Measurements from ENCODE around the gene MTFR1L.

Gene MTFR1L

GRCh38 chr1:25814549-25815087, 5.1 kb upstream of the MTFR1L start:
- intact Hi-C loops (cut with DNase I; ENCODE audit: low total_unique reads), result loop anchor here (5.0 kb wide), 2 partner anchors 207 to 412 kb away; no protein-coding TSS in a partner anchor
- no peak for TF ChIP-seq CTCF (IDR thresholded peaks at IDR 0.05)
- H3K27me3 ChIP-seq, result no peaks in the 10 kb centered on the region
- H3K9me3 ChIP-seq, result no peaks in the 10 kb centered on the region
- peaks cover 23 to 68% (median 56%) of the 10 kb centered on the region in 3 donors for H3K36me3 ChIP-seq
- no peak for DNase-seq
- H3K4me3 ChIP-seq, result no peak overlapping the region
- H3K27ac ChIP-seq, result no peak overlapping the region
- H3K4me1 ChIP-seq, result peaks cover 0 to 29% (median 23%) of the 10 kb centered on the region in 4 donors

- TF ChIP-seq CTCF (IDR thresholded peaks at IDR 0.05), result no peak
- Histone ChIP-seq H3K4me1 (peaks cover 0 to 22% (median 21%) of the 10 kb centered on the region in 4 donors), H3K4me3 (no peak overlapping the region), H3K36me3 (peaks cover 20 to 59% (median 47%) of the 10 kb centered on the region in 3 donors), H3K9me3 (no peaks in the 10 kb centered on the region), H3K27ac (no peak overlapping the region), H3K27me3 (no peaks in the 10 kb centered on the region)
- intact Hi-C loops (cut with DNase I; ENCODE audit: low total_unique reads), result loop anchor here (5.0 kb wide), 1 partner anchor 413 kb away; no protein-coding TSS in a partner anchor
- no peak for DNase-seq
Measured at GRCh38 chr1:25815208-25816111, 4.3 kb upstream of the MTFR1L start.

GRCh38 chr1:25816112-25816718, 3.5 kb upstream of the MTFR1L start:
- Histone ChIP-seq H3K9me3 (no peaks in the 10 kb centered on the region), H3K27ac (no peak overlapping the region), H3K27me3 (no peaks in the 10 kb centered on the region), H3K4me1 (peaks cover 0 to 22% (median 20%) of the 10 kb centered on the region in 4 donors), H3K36me3 (peaks cover 20 to 56% (median 45%) of the 10 kb centered on the region in 3 donors), H3K4me3 (no peak overlapping the region)
- no peak for DNase-seq
- intact Hi-C loops (cut with DNase I; ENCODE audit: low total_unique reads), result loop anchor here (5.0 kb wide), 1 partner anchor 414 kb away; no protein-coding TSS in a partner anchor
- no peak for TF ChIP-seq CTCF (IDR thresholded peaks at IDR 0.05)

GRCh38 chr1:25817840-25818501, 1.8 kb upstream of the MTFR1L start:
- Histone ChIP-seq H3K4me3 (no peak overlapping the region), H3K27me3 (no peaks in the 10 kb centered on the region), H3K9me3 (no peaks in the 10 kb centered on the region), H3K27ac (peak overlapping the region; percentile 83 to 92), H3K36me3 (peaks cover 20 to 41% (median 33%) of the 10 kb centered on the region in 3 donors), H3K4me1 (peaks cover 0 to 33% (median 27%) of the 10 kb centered on the region in 4 donors)
- DNase-seq, result no peak
- no peak for TF ChIP-seq CTCF (IDR thresholded peaks at IDR 0.05)
- intact Hi-C loops (cut with DNase I; ENCODE audit: low total_unique reads), result loop anchor here (5.0 kb wide), 1 partner anchor 416 kb away; no protein-coding TSS in a partner anchor

GRCh38 chr1:25818569-25818968, 1.2 kb upstream of the MTFR1L start:
- no peak for DNase-seq
- Histone ChIP-seq H3K27ac (peak overlapping the region; percentile 83 to 92), H3K9me3 (no peaks in the 10 kb centered on the region), H3K4me1 (peaks cover 0 to 33% (median 27%) of the 10 kb centered on the region in 4 donors), H3K4me3 (peak overlapping the region; percentile 77 to 93), H3K36me3 (peaks cover 18 to 41% (median 30%) of the 10 kb centered on the region in 3 donors), H3K27me3 (no peaks in the 10 kb centered on the region)
- intact Hi-C loops (cut with DNase I; ENCODE audit: low total_unique reads), result loop anchor here (5.0 kb wide), 1 partner anchor 416 kb away; no protein-coding TSS in a partner anchor
- TF ChIP-seq CTCF (IDR thresholded peaks at IDR 0.05), result no peak

Data from tibial artery (tissue), 4 donors.